ENCODE measurements around the gene RETREG2.
A peak's percentile ranks its signal among the peaks of the same experiment; 100 is the strongest.

RETREG2 gene, protein sequence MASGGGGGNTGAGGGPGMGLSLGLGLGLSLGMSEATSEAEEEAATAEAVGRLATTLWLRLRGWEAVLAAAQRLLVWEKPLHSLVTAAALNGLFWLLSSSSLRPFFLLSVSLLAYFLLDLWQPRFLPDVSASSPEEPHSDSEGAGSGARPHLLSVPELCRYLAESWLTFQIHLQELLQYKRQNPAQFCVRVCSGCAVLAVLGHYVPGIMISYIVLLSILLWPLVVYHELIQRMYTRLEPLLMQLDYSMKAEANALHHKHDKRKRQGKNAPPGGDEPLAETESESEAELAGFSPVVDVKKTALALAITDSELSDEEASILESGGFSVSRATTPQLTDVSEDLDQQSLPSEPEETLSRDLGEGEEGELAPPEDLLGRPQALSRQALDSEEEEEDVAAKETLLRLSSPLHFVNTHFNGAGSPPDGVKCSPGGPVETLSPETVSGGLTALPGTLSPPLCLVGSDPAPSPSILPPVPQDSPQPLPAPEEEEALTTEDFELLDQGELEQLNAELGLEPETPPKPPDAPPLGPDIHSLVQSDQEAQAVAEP

GRCh38 chr2:219177552-219178376, at the start of gene RETREG2:
Gene RETREG2 (plus strand): TSS chr2:219178275. CDS start chr2:219178353, 78 bp downstream.
- DNase-seq, result peak; percentile 79

- DNase-seq, result no peak
Measured at GRCh38 chr2:219128396-219128795, 49.7 kb upstream of the RETREG2 start.

DNA sequence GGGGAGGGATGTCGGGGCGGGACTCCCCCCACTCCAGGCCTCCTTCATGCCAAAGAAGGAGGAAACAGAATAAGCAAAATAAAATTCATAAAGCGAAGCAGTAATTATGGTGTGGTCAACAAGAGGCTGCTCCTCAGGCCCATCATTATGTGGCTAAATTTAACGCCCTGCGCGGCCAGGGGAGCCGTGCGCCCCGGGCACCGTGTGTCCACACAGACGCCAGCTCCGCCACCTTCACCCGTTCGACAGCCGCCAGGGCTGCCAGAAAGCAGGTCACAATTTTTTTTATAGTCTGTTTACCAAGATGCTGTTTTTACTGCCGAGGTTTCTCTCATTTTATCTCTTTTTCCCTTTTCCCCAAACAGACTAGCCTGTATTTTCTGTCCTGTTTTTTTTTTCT, 48.5 kb upstream of the RETREG2 start:
- no peak for DNase-seq

DNA sequence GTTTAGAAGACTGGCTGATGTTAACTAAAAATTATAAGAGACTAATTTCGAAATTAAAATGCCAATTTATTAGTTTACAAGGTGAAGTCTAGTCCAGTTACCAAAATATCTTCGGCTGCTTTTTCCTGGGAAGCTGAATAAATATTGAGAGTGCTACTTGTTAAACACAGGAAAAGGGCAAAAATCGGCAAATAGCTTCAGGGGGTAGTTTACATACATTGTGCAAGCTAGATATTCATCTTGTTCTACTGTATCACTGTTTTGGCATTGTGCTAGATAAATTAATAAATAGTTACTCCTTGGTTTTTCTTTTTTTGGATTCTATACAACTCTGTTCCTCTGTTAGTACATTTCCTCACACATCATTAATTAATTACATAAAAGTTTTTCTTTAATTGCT, 46.7 kb upstream of the RETREG2 start:
- DNase-seq, result no peak

GRCh38 chr2:219131744-219132143, 46.3 kb upstream of the RETREG2 start:
- no peak for DNase-seq

GRCh38 chr2:219133976-219134375, 44.1 kb upstream of the RETREG2 start:
- DNase-seq, result no peak

DNA sequence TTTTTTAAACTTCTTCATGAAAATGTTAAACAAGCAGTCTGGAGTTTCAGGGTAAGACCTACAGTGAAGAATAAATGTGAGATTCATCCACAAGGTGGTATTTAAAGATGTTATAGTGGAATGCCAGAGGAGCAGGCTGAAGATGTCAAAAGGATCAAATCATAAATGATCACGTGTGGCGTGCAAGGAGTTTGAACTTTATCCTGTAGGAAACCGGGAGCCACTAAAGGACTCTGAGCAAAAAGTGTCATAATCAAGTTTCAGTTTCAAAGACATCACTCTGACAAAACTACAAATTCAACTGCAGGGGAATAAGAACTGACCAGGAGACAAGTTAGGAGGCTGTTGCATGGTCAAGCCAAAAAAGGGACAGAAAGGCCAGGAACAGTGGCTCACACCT, 37.4 kb upstream of the RETREG2 start:
- no peak for DNase-seq

- no peak for DNase-seq
Measured at GRCh38 chr2:219142329-219142728, 35.7 kb upstream of the RETREG2 start.

GRCh38 chr2:219149667-219150066, 28.4 kb upstream of the RETREG2 start:
- DNase-seq, result no peak

DNA sequence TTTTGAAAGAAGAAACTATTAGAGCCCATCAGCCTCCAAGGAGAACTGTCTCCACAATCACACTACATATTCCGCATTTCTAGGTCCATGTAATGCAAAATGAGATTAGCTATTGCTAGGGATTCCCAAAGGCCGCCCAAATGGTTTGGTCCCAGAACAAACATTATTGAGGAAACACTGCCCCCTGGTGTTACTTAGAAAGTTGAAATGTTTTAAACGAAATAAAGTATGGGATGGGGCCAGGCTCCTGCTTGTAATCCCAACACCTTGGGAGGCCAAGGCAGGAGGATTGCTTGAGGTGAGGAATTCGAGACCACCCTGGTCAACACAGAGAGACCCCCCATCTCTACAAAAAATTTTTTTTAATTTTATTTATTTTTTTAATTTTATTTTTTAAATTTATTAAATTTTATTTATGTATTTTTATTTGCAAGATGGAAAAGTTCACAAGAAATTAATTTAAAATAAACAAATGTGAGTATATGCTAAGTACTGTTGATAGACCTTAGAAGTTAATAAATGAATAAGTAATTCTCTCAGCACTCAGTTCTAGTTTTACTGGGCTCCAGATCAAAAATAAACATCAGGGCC, 22.9 kb upstream of the RETREG2 start:
- peak; percentile 11 for DNase-seq

- DNase-seq, result no peak
Measured at GRCh38 chr2:219157396-219157795, 20.7 kb upstream of the RETREG2 start.

DNA sequence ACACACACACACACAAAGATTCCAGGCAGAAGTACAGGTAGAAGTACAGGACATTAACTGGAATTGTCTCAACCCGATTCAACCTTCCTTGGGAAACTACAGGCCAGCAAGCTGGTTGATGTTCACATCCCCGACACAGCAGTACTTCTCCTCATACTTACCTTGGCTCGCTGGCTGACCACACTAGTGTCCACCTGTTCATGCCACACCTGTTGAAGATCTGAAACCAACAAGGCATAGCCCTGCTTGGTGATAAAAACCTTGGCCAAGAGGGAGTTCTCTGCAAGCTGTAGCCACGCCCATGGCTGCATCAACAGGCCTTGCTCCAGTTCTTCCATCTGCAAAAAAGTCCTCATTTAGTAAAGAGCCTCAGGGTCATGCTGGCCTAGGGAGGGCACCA, 20.1 kb upstream of the RETREG2 start:
- DNase-seq, result no peak

DNA sequence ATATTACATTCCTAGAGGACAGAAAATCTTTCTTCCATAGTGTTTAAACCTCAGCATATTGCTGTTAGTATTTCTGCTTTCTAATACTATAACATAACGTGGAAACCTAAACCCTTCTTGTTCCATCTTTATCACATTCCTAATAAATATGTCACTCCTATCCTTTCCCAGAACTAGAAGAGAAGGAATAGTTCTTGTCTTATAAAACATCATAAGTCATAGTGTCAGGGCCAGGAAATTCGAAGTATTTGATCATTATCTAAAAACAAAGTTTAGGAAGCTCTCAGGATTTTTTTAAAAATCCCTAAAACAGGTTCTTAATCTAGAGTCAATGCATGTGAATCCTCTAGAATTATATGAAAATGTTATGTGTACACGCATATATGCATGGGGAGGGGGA, 19.5 kb upstream of the RETREG2 start:
- no peak for DNase-seq

DNA sequence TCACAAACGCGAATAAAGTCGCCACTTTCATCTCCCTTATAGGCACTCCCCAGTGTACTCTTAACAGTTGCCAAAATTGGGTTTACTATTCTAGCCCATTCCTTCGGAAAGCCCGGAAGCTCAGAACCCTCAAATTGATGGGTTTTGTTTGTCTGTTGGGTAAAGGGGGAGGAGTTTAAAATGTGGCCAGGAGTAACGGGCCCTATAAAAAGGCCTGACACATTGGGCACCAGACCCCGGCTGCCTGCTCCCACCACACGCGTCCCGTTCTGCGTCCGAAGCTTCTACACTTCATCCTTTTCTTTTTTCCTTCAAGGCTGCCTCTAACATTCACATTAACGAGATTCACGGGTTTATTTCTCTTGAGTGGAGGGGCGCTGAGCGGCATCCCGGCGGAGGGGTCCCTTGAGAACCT, 18.3 kb upstream of the RETREG2 start:
- DNase-seq, result no peak

DNA sequence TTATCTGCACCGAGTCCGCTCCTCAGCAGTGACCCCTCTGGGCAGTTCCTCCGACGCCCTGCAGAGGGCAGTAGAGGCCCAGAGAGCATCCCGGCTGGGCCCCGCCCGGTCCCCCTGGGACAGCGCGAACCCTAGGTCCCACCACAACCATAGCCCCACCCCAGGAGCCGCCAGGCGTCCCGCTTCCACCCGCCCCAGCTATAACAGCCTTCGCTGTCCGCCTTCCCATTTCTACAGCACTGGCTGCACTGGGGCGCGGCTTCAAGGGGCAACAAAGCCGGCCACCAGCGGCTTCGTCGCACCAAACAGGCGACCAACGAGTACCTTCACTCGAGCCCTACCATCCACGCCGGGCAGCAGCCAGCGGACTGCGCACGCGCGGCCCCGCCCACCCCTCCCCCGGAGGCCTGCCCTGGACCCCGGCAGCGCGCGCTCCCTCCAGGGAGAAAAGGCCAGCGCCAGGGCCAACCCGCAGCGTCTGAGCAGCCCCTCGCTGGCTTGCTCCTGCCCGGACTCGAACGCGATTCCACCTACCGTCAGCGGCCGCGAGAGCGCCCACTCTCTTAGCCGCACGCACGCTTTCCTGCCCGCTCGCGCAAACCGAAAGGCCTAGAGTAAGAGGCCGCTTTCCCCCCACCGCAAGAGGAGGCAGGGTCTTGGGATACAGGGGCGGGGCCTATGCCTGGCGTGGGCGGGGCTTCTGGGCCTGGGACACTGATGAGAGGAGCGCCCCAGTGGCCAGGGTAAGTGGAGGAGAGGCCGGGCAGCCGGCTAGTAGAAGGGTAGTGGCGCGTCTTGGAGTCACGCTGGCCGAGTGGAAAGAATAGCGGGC, 17.7 kb upstream of the RETREG2 start, which contains the start of gene NHEJ1:
TSS of gene NHEJ1 (minus strand) at position 630 of the 832 bp plus-strand sequence. CDS start 2,453 bp downstream, outside the sequence.
- DNase-seq, result peak; percentile 93

DNA sequence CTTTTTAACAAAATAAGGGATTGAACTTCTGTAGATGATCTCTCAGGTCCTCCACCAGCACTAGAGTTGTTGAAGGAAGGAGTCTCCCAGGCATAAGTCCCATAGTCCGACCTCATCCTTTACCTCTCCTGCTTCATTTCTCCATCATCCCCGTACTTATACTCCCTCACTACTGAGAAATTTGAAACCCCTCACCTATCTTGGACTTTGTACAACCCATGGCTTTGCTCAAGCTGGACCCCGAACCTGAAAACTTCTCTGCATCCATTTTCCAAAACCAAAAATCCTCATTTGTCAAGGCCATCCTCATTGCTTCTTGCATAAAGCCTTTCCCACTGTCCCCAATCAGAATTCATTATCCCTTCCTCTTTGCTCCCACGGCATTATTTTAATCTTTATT, 17.0 kb upstream of the RETREG2 start:
- no peak for DNase-seq

DNA sequence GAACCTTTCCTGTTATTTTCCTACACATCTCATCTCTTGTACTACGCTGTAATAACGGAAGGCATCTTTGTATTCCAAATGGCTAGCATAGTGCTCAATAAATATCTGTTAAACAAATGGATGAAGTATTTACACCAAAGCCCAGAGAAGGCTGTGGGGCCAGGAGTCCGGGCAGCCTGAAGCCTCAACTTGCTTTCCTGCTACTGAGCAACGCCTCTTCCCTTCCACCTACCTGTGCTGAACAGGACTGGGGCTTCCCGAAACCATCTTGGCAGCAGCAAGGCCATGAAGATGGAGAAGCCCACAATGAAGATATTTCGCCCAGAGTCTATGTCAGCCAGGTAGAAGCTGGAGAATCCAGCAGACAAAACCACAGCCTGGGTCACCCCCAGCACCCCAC, 14.9 kb upstream of the RETREG2 start:
- no peak for DNase-seq

DNA sequence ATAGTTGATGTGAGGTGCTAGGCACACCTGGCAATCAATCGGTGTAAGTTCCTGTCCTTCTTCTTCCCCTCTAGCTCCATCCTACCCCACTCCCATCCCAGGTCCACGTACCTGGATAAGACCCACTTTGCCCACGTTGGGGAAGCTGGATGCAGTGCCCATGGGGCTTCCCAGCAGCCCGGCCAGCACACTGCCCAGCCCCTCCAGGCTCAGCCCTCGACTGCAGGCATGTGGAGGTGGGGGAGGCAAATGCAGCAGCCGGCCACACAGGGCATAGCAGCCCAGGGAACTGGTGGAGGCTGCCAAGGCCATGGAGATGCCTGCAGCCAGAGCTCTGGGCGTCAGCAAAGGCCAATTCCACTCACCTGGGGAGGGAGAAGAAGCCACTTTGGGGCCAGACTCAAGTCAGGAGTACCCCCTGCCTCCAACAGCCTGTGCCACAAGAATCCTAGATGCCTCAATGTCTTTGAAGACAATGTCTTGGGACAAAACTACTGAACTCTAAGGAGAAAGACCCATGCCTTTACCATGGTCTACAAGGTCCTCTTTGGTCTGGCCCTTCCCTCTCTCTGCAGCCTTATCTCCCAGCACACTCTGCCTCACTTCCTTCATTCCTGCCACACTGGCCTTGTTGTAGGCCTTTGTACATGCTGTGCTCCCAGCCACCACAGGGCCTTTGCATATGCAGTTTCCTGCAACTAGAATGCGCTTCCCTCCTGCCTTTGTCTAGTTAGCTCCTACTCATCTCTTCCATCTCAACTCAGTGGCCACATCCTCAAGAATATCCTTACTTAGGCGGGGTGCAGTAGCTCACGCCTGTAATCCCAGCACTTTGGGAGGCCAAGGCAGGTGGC, 12.8 kb upstream of the RETREG2 start:
- DNase-seq, result no peak

- no peak for DNase-seq
Measured at GRCh38 chr2:219167997-219168396, 10.1 kb upstream of the RETREG2 start.

DNA sequence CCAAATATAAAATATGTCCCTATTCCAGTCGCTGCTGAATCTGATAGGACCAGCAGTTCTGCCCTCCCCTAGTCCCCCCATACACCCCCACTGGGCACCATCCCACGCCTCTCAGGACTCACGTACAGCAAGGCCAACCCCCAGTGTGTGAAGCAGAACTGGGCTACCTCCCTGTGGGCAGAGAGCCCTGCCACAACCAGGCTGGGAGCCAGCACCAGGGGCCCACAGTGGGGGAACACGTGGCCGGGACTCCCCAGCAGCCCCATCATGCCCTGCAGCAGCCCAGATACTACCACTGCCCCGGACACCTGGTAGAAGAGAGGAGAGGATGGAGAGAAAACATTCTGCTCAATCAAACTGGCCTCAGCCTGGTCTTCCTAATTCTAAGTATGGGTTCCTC, 9.5 kb upstream of the RETREG2 start:
- no peak for DNase-seq

DNA sequence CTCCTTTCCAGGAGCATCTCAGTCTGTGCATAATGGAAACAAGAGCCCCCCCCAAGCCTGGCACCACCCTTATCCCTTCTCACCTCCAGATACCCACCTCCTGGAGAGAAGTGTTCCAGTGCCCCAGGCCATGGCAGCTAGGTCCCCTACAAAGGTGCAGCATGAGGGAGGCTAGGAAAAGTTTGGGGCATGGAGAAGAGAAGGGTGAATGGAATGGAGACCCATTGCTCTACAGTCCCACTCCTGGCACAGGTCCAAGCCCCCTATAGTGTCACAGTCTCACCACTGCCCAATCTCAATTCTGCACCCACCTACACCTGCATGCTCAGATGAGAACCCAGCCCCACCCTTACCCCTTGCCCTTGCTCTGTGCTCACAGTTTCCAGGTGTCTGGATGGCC, 9.1 kb upstream of the RETREG2 start:
- no peak for DNase-seq
